H1 (cell line): ENCODE results near the gene DFFA. TPM values are rescaled to one million over a fixed set of nuclear protein-coding genes. Genes with fewer than 3 reads are reported as not detected.
A peak's percentile ranks its signal among the peaks of the same experiment; 100 is the strongest.

Experiments used
- CTCF ChIA-PET: fragments of 300-600 bp; sonication (Branson Sonifier 250); formaldehyde crosslinking; loops from one replicate; lab custom pipeline; 2021; ENCODE audit not compliant: partially characterized antibody; lab: Charles Lee
- POLR2A ChIA-PET: fragments of 300-600 bp; sonication (Branson Sonifier 250); formaldehyde crosslinking; loops from one replicate; lab custom pipeline; 2021; ENCODE audit warnings: inconsistent platforms; ENCODE audit not compliant: partially characterized antibody; lab: Charles Lee
- DNase-seq, 2 experiments: peaks; one replicate each; pipeline versions ENCODE4 v3.0.0 to v3.0.0-alpha.2; 2010 to 2022; ENCODE audit warnings: low spot score in 2 of 2, low read depth in 1 of 2, mixed read lengths in 1 of 2
- FAIRE-seq: peaks from 2 replicates; lab custom pipeline; 2011; peaks lifted over from hg19 to GRCh38; lab: Jason Lieb, UNC
- H2AFZ ChIP-seq: 2 replicates; pipeline ENCODE4 v1.8.1; 2012; ENCODE audit warnings: low read length, inconsistent platforms
- H2AK5ac ChIP-seq: 2 replicates; pipeline ENCODE4 v1.6.1; 2013; ENCODE audit warnings: low read depth, low read length
- H2BK120ac ChIP-seq: replicated peaks from 2 replicates; pipeline ENCODE3; 2013; ENCODE audit warnings: low read depth, low read length, inconsistent platforms
- H2BK12ac ChIP-seq: 2 replicates; pipeline ENCODE4 v1.6.1; 2013; ENCODE audit warnings: low read depth, low read length
- H2BK15ac ChIP-seq: 2 replicates; pipeline ENCODE4 v1.6.1; 2013; ENCODE audit warnings: low read length
- H2BK20ac ChIP-seq: 2 replicates; pipeline ENCODE4 v1.6.1; 2013; ENCODE audit warnings: low read length
- H2BK5ac ChIP-seq: 2 replicates; pipeline ENCODE4 v1.6.1; 2013; ENCODE audit warnings: low read depth, low read length
- H3K14ac ChIP-seq: 2 replicates; pipeline ENCODE4 v1.6.1; 2013; ENCODE audit warnings: inconsistent platforms; ENCODE audit not compliant: insufficient read length
- H3K18ac ChIP-seq: 2 replicates; pipeline ENCODE4 v1.6.1; 2013; ENCODE audit warnings: low read length; ENCODE audit errors: extremely low read depth
- H3K23ac ChIP-seq: 2 replicates; pipeline ENCODE4 v1.6.1; 2013; ENCODE audit warnings: inconsistent platforms; ENCODE audit not compliant: insufficient read length
- H3K23me2 ChIP-seq: 2 replicates; pipeline ENCODE4 v1.6.1; 2013; ENCODE audit warnings: low read depth, low read length
- H3K27ac ChIP-seq: 2 replicates; pipeline ENCODE4 v1.6.1; 2011; ENCODE audit warnings: low read depth, low read length, inconsistent platforms
- H3K27me3 ChIP-seq, 4 experiments: replicated peaks in 1 of 4; 1 replicate in 1 of 4; 2 replicates in 3 of 4; pipeline versions ENCODE4 v1.6.1 to v1.8.1; 2011 to 2013; ENCODE audit warnings: low read length in 3 of 4, mild to moderate bottlenecking in 3 of 4, inconsistent platforms in 2 of 4, mixed read lengths in 2 of 4, moderate library complexity in 1 of 4; ENCODE audit not compliant: control insufficient read depth in 3 of 4, insufficient read depth in 3 of 4; ENCODE audit errors: extremely low read depth in 1 of 4
- H3K36me3 ChIP-seq, 4 experiments: 2 replicates each; pipeline versions ENCODE4 v1.6.1 to v1.8.1; 2011 to 2013; ENCODE audit warnings: mild to moderate bottlenecking in 4 of 4, low read length in 3 of 4, moderate library complexity in 2 of 4, control low read depth in 1 of 4, inconsistent platforms in 1 of 4; ENCODE audit not compliant: insufficient read depth in 4 of 4, control insufficient read depth in 2 of 4
- H3K4ac ChIP-seq: replicated peaks from 2 replicates; pipeline ENCODE3; 2013; ENCODE audit warnings: low read length, low read depth, mixed read lengths, inconsistent platforms; ENCODE audit not compliant: insufficient read length
- H3K4me1 ChIP-seq, 4 experiments: replicated peaks in 1 of 4; 1 replicate in 1 of 4; 2 replicates in 3 of 4; pipeline versions ENCODE4 v1.6.1 to v1.8.1; 2011 to 2013; ENCODE audit warnings: low read length in 3 of 4, inconsistent platforms in 2 of 4, mixed read lengths in 1 of 4; ENCODE audit not compliant: insufficient read depth in 4 of 4, control insufficient read depth in 3 of 4
- H3K4me2 ChIP-seq, 2 experiments: 2 replicates each; pipeline versions ENCODE4 v1.6.1 to v1.8.1; 2011 to 2013; ENCODE audit warnings: low read depth in 2 of 2, low read length in 2 of 2, control low read depth in 1 of 2, inconsistent platforms in 1 of 2, mild to moderate bottlenecking in 1 of 2; ENCODE audit not compliant: insufficient read depth in 1 of 2
- H3K4me3 ChIP-seq, 4 experiments: fragments of 200-600, 300-600 bp in 1 of 4; sonication (generic), shearing (Covaris generic), sonication (Bioruptor Twin) in 1 of 4; 2 replicates each; pipeline versions ENCODE4 v1.5.1 to v1.8.1; 2011 to 2016; ENCODE audit warnings: low read length in 4 of 4, low read depth in 3 of 4, control low read depth in 2 of 4, inconsistent platforms in 2 of 4, mild to moderate bottlenecking in 2 of 4, mixed read lengths in 1 of 4, moderate library complexity in 1 of 4; ENCODE audit not compliant: insufficient read depth in 2 of 4; ENCODE audit errors: extremely low read depth in 1 of 4
- H3K56ac ChIP-seq: replicated peaks from 2 replicates; pipeline ENCODE3; 2013; ENCODE audit warnings: low read depth, mild to moderate bottlenecking, mixed read lengths, low read length, inconsistent platforms; ENCODE audit not compliant: insufficient read length
- H3K79me1 ChIP-seq: 2 replicates; pipeline ENCODE4 v1.6.1; 2013; ENCODE audit warnings: low read depth, low read length, control low read depth
- H3K79me2 ChIP-seq, 2 experiments: 2 replicates each; pipeline versions ENCODE4 v1.6.1 to v1.8.1; 2012 to 2013; ENCODE audit warnings: low read length in 2 of 2, mild to moderate bottlenecking in 2 of 2, inconsistent platforms in 1 of 2; ENCODE audit not compliant: insufficient read depth in 2 of 2, control insufficient read depth in 1 of 2
- H3K9ac ChIP-seq, 4 experiments: replicated peaks in 1 of 4; 1 replicate in 1 of 4; 2 replicates in 3 of 4; pipeline versions ENCODE4 v1.6.1 to v1.8.1; 2011 to 2013; ENCODE audit warnings: low read depth in 3 of 4, low read length in 3 of 4, control low read depth in 2 of 4, mild to moderate bottlenecking in 2 of 4, moderate library complexity in 2 of 4, inconsistent platforms in 1 of 4; ENCODE audit errors: extremely low read depth in 1 of 4
- H3K9me3 ChIP-seq, 2 experiments: 2 replicates each; pipeline versions ENCODE4 v1.6.1 to v1.8.1; 2012 to 2013; ENCODE audit warnings: mild to moderate bottlenecking in 2 of 2, moderate library complexity in 2 of 2, control low read depth in 1 of 2, inconsistent platforms in 1 of 2, low read depth in 1 of 2, low read length in 1 of 2, mixed read lengths in 1 of 2; ENCODE audit not compliant: insufficient read depth in 2 of 2
- H4K20me1 ChIP-seq, 2 experiments: replicated peaks in 1 of 2; 2 replicates each; pipeline versions ENCODE3 to v1.8.1; 2011 to 2013; ENCODE audit warnings: inconsistent platforms in 2 of 2, low read length in 2 of 2, mild to moderate bottlenecking in 1 of 2; ENCODE audit not compliant: insufficient read depth in 2 of 2, control insufficient read depth in 1 of 2
- H4K5ac ChIP-seq: 2 replicates; pipeline ENCODE4 v1.6.1; 2013; ENCODE audit warnings: low read length, low read depth, mixed read lengths, inconsistent platforms; ENCODE audit not compliant: insufficient read length
- H4K8ac ChIP-seq: 2 replicates; pipeline ENCODE4 v1.8.0; 2013; ENCODE audit warnings: mild to moderate bottlenecking, moderate library complexity, low read length, inconsistent platforms; ENCODE audit not compliant: insufficient read depth; ENCODE audit errors: extremely low read depth
- H4K91ac ChIP-seq: replicated peaks from 2 replicates; pipeline ENCODE3; 2013; ENCODE audit warnings: low read length, mixed read lengths, inconsistent platforms; ENCODE audit not compliant: insufficient read length
- BACH1 ChIP-seq: IDR thresholded peaks from 2 replicates; pipeline ENCODE4 v1.6.1; 2012; ENCODE audit warnings: low read length, improper control_type of control experiment
- CTCF ChIP-seq, 3 experiments: IDR thresholded peaks; 1 replicate in 2 of 3; 2 replicates in 1 of 3; pipeline versions ENCODE4 v1.5.1 to v1.6.1; 2011; ENCODE audit warnings: low read length in 3 of 3, mild to moderate bottlenecking in 3 of 3, inconsistent platforms in 2 of 3, low read depth in 1 of 3, moderate library complexity in 1 of 3; ENCODE audit not compliant: insufficient read depth in 1 of 3; ENCODE audit errors: control extremely low read depth in 1 of 3
- RAD21 ChIP-seq, 2 experiments: IDR thresholded peaks in 1 of 2; conservative IDR thresholded peaks in 1 of 2; 2 replicates each; pipeline ENCODE4 v1.6.1; 2011; ENCODE audit warnings: low read depth in 2 of 2, low read length in 2 of 2, improper control_type of control experiment in 1 of 2, inconsistent platforms in 1 of 2, mild to moderate bottlenecking in 1 of 2, moderate library complexity in 1 of 2
- WGBS, 2 experiments: shearing (Covaris generic) in 1 of 2; methylation state at CpG; one replicate each; pipeline versions ENCODE4 v1.1.6 to v1.1.7; 2013 to 2015; ENCODE audit warnings: low lambda C conversion rate in 2 of 2, mixed read lengths in 2 of 2, inconsistent platforms in 1 of 2, low coverage in 1 of 2, missing lambda C conversion rate in 1 of 2; ENCODE audit not compliant: insufficient replicate concordance in 2 of 2, insufficient coverage in 1 of 2, insufficient read length in 1 of 2; ENCODE audit errors: extremely low coverage in 1 of 2, missing lambda C conversion rate in 1 of 2; 5-methylcytosine and 5-hydroxymethylcytosine counted together
- polyA plus RNA-seq, 7 experiments: library from polyadenylated mRNA; depleted of rRNA in 3 of 7; stranded (reverse) in 5 of 7; unstranded in 2 of 7; fragments of >200 nt in 5 of 7; fragments of 200-250 nt in 2 of 7; gene quantifications; 1 replicate in 5 of 7; 2 replicates in 1 of 7; 4 replicates in 1 of 7; pipeline versions ENCODE4 v1.2.1 to v1.2.3, GENCODE V29; 2011 to 2013; ENCODE audit warnings: missing spikeins in 2 of 7, mixed read lengths in 2 of 7
- total RNA-seq: library from RNA; stranded (reverse); fragmentation: NEBNext Ultra II Directional; extraction: Animal tissue kit (Norgen Biotek cat#: 25700); gene quantifications from 2 replicates; pipeline ENCODE4 v1.2.1, GENCODE V29; 2021

DFFA gene
- total and polyA plus RNA-seq, 2 of the 8 experiments (the other 6 are each of a cell fraction or from before 2014, with no cell fraction given), result 34.3 to 79.9 TPM

GRCh38 chr1:10456048-10456447 is 16.3 kb downstream of the DFFA start:
- Histone ChIP-seq H3K18ac (no peak overlapping the region), H2BK120ac (no peak overlapping the region), H2BK5ac (no peak overlapping the region), H3K14ac (no peak overlapping the region), H3K4me2 (no peak overlapping the region), H4K91ac (no peak overlapping the region), H3K36me3 (peaks cover 4 to 30% (median 6%) of the 10 kb centered on the region in 4 experiments; a peak in 5 of 8 replicates), H3K23me2 (no peaks in the 10 kb centered on the region), H3K79me1 (no peaks in the 10 kb centered on the region), H3K56ac (no peak overlapping the region), H4K20me1 (peaks cover 0 to 4% of the 10 kb centered on the region in 2 experiments), H2BK20ac (no peak overlapping the region), H3K27me3 (no peaks in the 10 kb centered on the region), H3K4ac (no peak overlapping the region), H3K79me2 (no peaks in the 10 kb centered on the region), H3K9ac (no peak overlapping the region), H3K23ac (no peak overlapping the region), H2AFZ (no peak overlapping the region), H4K8ac (no peak overlapping the region), H3K9me3 (no peaks in the 10 kb centered on the region), H2BK12ac (no peak overlapping the region), H3K4me3 (no peak overlapping the region), H4K5ac (no peak overlapping the region), H2AK5ac (no peak overlapping the region), H3K4me1 (peaks cover 0 to 6% (median 1%) of the 10 kb centered on the region in 4 experiments; a peak in 3 of 7 replicates), H3K27ac (no peak overlapping the region), H2BK15ac (no peak overlapping the region)
- TF ChIP-seq RAD21 (IDR thresholded peaks at IDR 0.05 in 1 of 2, conservative IDR thresholded peaks at IDR 0.05 in 1 of 2; ENCODE audit: low read depth in 2 of 2, low read length in 2 of 2) (peak; percentile 18 to 37; a peak in 2 of 4 replicates), BACH1 (no peak), CTCF (IDR thresholded peaks at IDR 0.05; ENCODE audit: control extremely low read depth in 1 of 3, insufficient read depth in 1 of 3, low read depth in 1 of 3, low read length in 3 of 3) (peak; percentile 33 to 54 (median 42); a peak in 3 of 4 replicates)
- FAIRE-seq, result peak; percentile 60
- ChIA-PET CTCF (interaction anchor here (0.6 to 7.4 kb wide), 15 partner anchors 10 to 486 kb away, joined by 3 to 43 read pairs (median 4); partner anchors contain the start of gene CENPS), POLR2A (interaction anchor here (0.7 to 7.9 kb wide), 12 partner anchors 9 to 57 kb away, joined by 3 to 67 read pairs (median 6); partner anchors contain the start of genes CENPS, DFFA, PEX14 and PGD)
- DNase-seq, result no peak
- WGBS, 2 experiments, result 84% methylated on average over 5 of the region's 5 CpGs; no CpG with 5 or more reads in 1 of the 2 experiments
